Suprapubic skin (tissue), 4 donors: ENCODE results near the gene HMG20B. TPM values are rescaled to one million over a fixed set of nuclear protein-coding genes. Genes with fewer than 3 reads are reported as not detected.

Experiments used
- DNase-seq, 2 donors: peaks; one replicate each; pipeline ENCODE4 v3.0.0-alpha.2; 2019; ENCODE audit warnings: low spot score in 2 of 2
- H3K27ac ChIP-seq: fragments of 200-600 bp; sonication (generic); one replicate; pipeline ENCODE4 v1.5.1; 2019
- H3K27me3 ChIP-seq: fragments of 200-600 bp; sonication (generic); one replicate; pipeline ENCODE4 v1.5.1; 2019
- H3K36me3 ChIP-seq: fragments of 200-600 bp; sonication (generic); one replicate; pipeline ENCODE4 v1.5.1; 2019
- H3K4me1 ChIP-seq: fragments of 200-600 bp; sonication (generic); one replicate; pipeline ENCODE4 v1.5.1; 2019
- H3K4me3 ChIP-seq: fragments of 200-600 bp; sonication (generic); one replicate; pipeline ENCODE4 v1.5.1; 2019; ENCODE audit warnings: mild to moderate bottlenecking
- H3K9me3 ChIP-seq: fragments of 200-600 bp; sonication (generic); one replicate; pipeline ENCODE4 v1.5.1; 2019
- CTCF ChIP-seq, 2 donors: fragments of 200-600 bp in 1 of 2; fragments of 450-650 bp in 1 of 2; sonication (generic) in 1 of 2; IDR thresholded peaks; one replicate each; pipeline ENCODE4 v1.5.1; 2016 to 2019; ENCODE audit warnings: antibody characterized with exemption in 2 of 2, mild to moderate bottlenecking in 1 of 2, moderate library complexity in 1 of 2
- EP300 ChIP-seq: sonication (generic); formaldehyde crosslinking; IDR thresholded peaks from one replicate; pipeline ENCODE4 v1.6.1; 2017; ENCODE audit warnings: antibody characterized with exemption
- POLR2A ChIP-seq, 2 donors: fragments of 450-650 bp; IDR thresholded peaks; one replicate each; pipeline ENCODE4 v1.6.1; 2017; ENCODE audit warnings: antibody characterized with exemption in 2 of 2, mild to moderate bottlenecking in 2 of 2, moderate library complexity in 2 of 2
- POLR2AphosphoS5 ChIP-seq, 3 donors: sonication (generic); formaldehyde crosslinking; IDR thresholded peaks; one replicate each; pipeline ENCODE4 v1.6.1; 2017; ENCODE audit warnings: antibody characterized with exemption in 3 of 3
- WGBS: methylation state at CpG from one replicate; pipeline ENCODE4 v1.1.5; 2018; 5-methylcytosine and 5-hydroxymethylcytosine counted together
- total RNA-seq, 4 donors: library from RNA; depleted of rRNA; stranded (reverse); fragments of >200 nt; gene quantifications; one replicate each; pipeline ENCODE4 v1.1.0, GENCODE V29; 2016

Gene HMG20B
- total RNA-seq, 4 donors from 2014 or later: 87.9 to 135 (median 118) TPM

GRCh38 chr19:3572132-3572854 lies 451 bp upstream of the HMG20B start:
- TF ChIP-seq EP300: no peak
- no peak for TF ChIP-seq CTCF (IDR thresholded peaks at IDR 0.05)
- TF ChIP-seq POLR2AphosphoS5 (IDR thresholded peaks at IDR 0.05): peak in 1 of 3 donors; percentile 43
- TF ChIP-seq POLR2A (IDR thresholded peaks at IDR 0.05): no peak
- DNase-seq: peak; percentile 100
- H3K4me3 ChIP-seq: peak overlapping the region; percentile 90
- H3K27ac ChIP-seq: peak overlapping the region; percentile 26
- no peaks in the 10 kb centered on the region for H3K9me3 ChIP-seq
- H3K4me1 ChIP-seq: peaks cover 43% of the 10 kb centered on the region
- no peaks in the 10 kb centered on the region for H3K27me3 ChIP-seq
- peaks cover 4% of the 10 kb centered on the region for H3K36me3 ChIP-seq
- 2% methylated on average over 23 of the region's 48 CpGs for WGBS

GRCh38 chr19:3573162-3573857 lies 566 bp downstream of the HMG20B start:
- Histone ChIP-seq H3K27ac (peak overlapping the region; percentile 86), H3K36me3 (peaks cover 4% of the 10 kb centered on the region), H3K9me3 (no peaks in the 10 kb centered on the region), H3K4me1 (peaks cover 48% of the 10 kb centered on the region), H3K4me3 (peak overlapping the region; percentile 90), H3K27me3 (no peaks in the 10 kb centered on the region)
- no peak for DNase-seq
- no peak for TF ChIP-seq EP300
- no peak for TF ChIP-seq CTCF (IDR thresholded peaks at IDR 0.05)
- no peak for TF ChIP-seq POLR2A (IDR thresholded peaks at IDR 0.05)
- no peak for TF ChIP-seq POLR2AphosphoS5 (IDR thresholded peaks at IDR 0.05)
- WGBS: 2% methylated on average over 7 of the region's 60 CpGs

- H3K4me1 ChIP-seq: peaks cover 48% of the 10 kb centered on the region
- peaks cover 4% of the 10 kb centered on the region for H3K36me3 ChIP-seq
- peak overlapping the region; percentile 90 for H3K4me3 ChIP-seq
- H3K27ac ChIP-seq: no peak overlapping the region
- no peaks in the 10 kb centered on the region for H3K27me3 ChIP-seq
- TF ChIP-seq POLR2A (IDR thresholded peaks at IDR 0.05) (no peak), EP300 (no peak), POLR2AphosphoS5 (IDR thresholded peaks at IDR 0.05) (no peak), CTCF (IDR thresholded peaks at IDR 0.05) (no peak)
- H3K9me3 ChIP-seq: no peaks in the 10 kb centered on the region
- DNase-seq: peak; percentile 93 to 96
- 58% methylated on average over 53 of the region's 55 CpGs for WGBS
Measured at GRCh38 chr19:3573858-3574637, 1.3 kb downstream of the HMG20B start.

GRCh38 chr19:3575260-3575741 lies 2.6 kb downstream of the HMG20B start:
- TF ChIP-seq POLR2AphosphoS5 (IDR thresholded peaks at IDR 0.05) (no peak), POLR2A (IDR thresholded peaks at IDR 0.05) (no peak), EP300 (no peak), CTCF (IDR thresholded peaks at IDR 0.05) (no peak)
- Histone ChIP-seq H3K27ac (no peak overlapping the region), H3K4me1 (peaks cover 48% of the 10 kb centered on the region), H3K36me3 (peaks cover 4% of the 10 kb centered on the region), H3K27me3 (no peaks in the 10 kb centered on the region), H3K9me3 (no peaks in the 10 kb centered on the region), H3K4me3 (no peak overlapping the region)
- DNase-seq: no peak
- 89% methylated on average over 19 of the region's 19 CpGs for WGBS
